HCT116 (cell line): ENCODE measurements around the gene TBC1D14. TPM values are rescaled to one million over a fixed set of nuclear protein-coding genes. Genes with fewer than 3 reads are reported as not detected.

Source experiments
- ATAC-seq: fragments of 200-7000 bp; cut with Tn5 transposase; 2 replicates; pipeline ENCODE4 v1.9.1; 2020; ENCODE audit warnings: mild to moderate bottlenecking, moderate library complexity
- BruUV-seq: library from RNA; stranded (reverse); fragments of 400-500 nt; replicated peaks from 2 replicates; lab custom pipeline; 2021; lab: Mats Ljungman, UMichigan
- CTCF ChIA-PET: fragments of 300-600 bp; sonication (Branson Sonifier 250); formaldehyde crosslinking; loops from one replicate; lab custom pipeline; 2021; ENCODE audit warnings: antibody characterized with exemption; lab: Charles Lee
- POLR2A ChIA-PET: fragments of 300-600, 350-600 bp; sonication (Branson Sonifier 250); formaldehyde crosslinking; loops from one replicate; lab custom pipeline; 2021; ENCODE audit warnings: antibody characterized with exemption; lab: Charles Lee
- RAD21 ChIA-PET, 2 experiments: fragments of 300-600 bp; sonication (Branson Sonifier 250); formaldehyde crosslinking; loops; one replicate each; lab custom pipeline; 2023; ENCODE audit warnings: low total read pairs in 2 of 2; ENCODE audit not compliant: uncharacterized antibody in 2 of 2, unreplicated experiment in 2 of 2, low non-redundant PET in 1 of 2; lab: Charles Lee
- DNase-seq: peaks from one replicate; pipeline ENCODE4 v3.0.0-alpha.2; 2010; ENCODE audit warnings: low read depth, low spot score
- H2AFZ ChIP-seq: fragments of 200-600 bp; shearing (Covaris generic), sonication (generic); 2 replicates; pipeline ENCODE4 v1.6.1; 2017; ENCODE audit warnings: low read depth, mixed run types, mixed read lengths, antibody characterized with exemption, low read length; ENCODE audit not compliant: poor library complexity, severe bottlenecking
- H3K27ac ChIP-seq: 2 replicates; pipeline ENCODE4 v1.5.1; 2012; ENCODE audit warnings: low read depth, low read length
- H3K27me3 ChIP-seq: fragments of 200-600 bp; sonication (generic); 2 replicates; pipeline ENCODE4 v1.6.1; 2016; ENCODE audit warnings: mixed run types, low read length, mixed read lengths; ENCODE audit not compliant: insufficient read depth
- H3K36me3 ChIP-seq, 2 experiments: fragments of 200-500 bp in 1 of 2; fragments of 200-600 bp in 1 of 2; sonication (Bioruptor generic) in 1 of 2; sonication (generic) in 1 of 2; 2 replicates each; pipeline versions ENCODE4 v1.5.1 to v1.6.1; 2014 to 2016; ENCODE audit warnings: low read length in 2 of 2, inconsistent platforms in 1 of 2, mixed read lengths in 1 of 2, mixed run types in 1 of 2; ENCODE audit not compliant: insufficient read depth in 2 of 2, control insufficient read depth in 1 of 2
- H3K4me1 ChIP-seq, 2 experiments: fragments of 200-600 bp in 1 of 2; sonication (generic) in 1 of 2; 2 replicates each; pipeline versions ENCODE4 v1.5.1 to v1.6.1; 2012 to 2017; ENCODE audit warnings: low read length in 2 of 2, inconsistent platforms in 1 of 2, mild to moderate bottlenecking in 1 of 2, mixed read lengths in 1 of 2, mixed run types in 1 of 2, moderate library complexity in 1 of 2; ENCODE audit not compliant: insufficient read depth in 2 of 2, control insufficient read depth in 1 of 2
- H3K4me2 ChIP-seq: fragments of 200-600 bp; sonication (generic); 2 replicates; pipeline ENCODE4 v1.6.1; 2017; ENCODE audit warnings: mixed run types, low read length, mixed read lengths
- H3K4me3 ChIP-seq, 2 experiments: fragments of 200-600 bp in 1 of 2; sonication (generic) in 1 of 2; replicated peaks in 1 of 2; 2 replicates each; pipeline ENCODE4 v1.5.1; 2011 to 2016; ENCODE audit warnings: low read length in 2 of 2, control low read depth in 1 of 2, low read depth in 1 of 2, mild to moderate bottlenecking in 1 of 2, mixed read lengths in 1 of 2, mixed run types in 1 of 2
- H3K79me2 ChIP-seq: fragments of 200-600 bp; sonication (generic); 2 replicates; pipeline ENCODE4 v1.6.1; 2017; ENCODE audit warnings: mild to moderate bottlenecking, mixed run types, low read length, moderate library complexity, mixed read lengths; ENCODE audit not compliant: insufficient read depth
- H3K9ac ChIP-seq: fragments of 200-600 bp; sonication (generic); 2 replicates; pipeline ENCODE4 v1.6.1; 2016; ENCODE audit warnings: low read length, mixed read lengths
- H3K9me2 ChIP-seq: fragments of 200-600 bp; sonication (generic), shearing (Covaris generic); 2 replicates; pipeline ENCODE4 v1.6.1; 2017; ENCODE audit warnings: mixed run types, mild to moderate bottlenecking, moderate library complexity; ENCODE audit not compliant: insufficient read depth
- H3K9me3 ChIP-seq, 2 experiments: fragments of 200-500 bp in 1 of 2; fragments of 200-600 bp in 1 of 2; sonication (Bioruptor generic) in 1 of 2; sonication (generic) in 1 of 2; 2 replicates each; pipeline ENCODE4 v1.6.1; 2014 to 2017; ENCODE audit warnings: low read length in 2 of 2, mixed read lengths in 2 of 2, inconsistent platforms in 1 of 2, low read depth in 1 of 2, mild to moderate bottlenecking in 1 of 2, mixed run types in 1 of 2, moderate library complexity in 1 of 2; ENCODE audit not compliant: control insufficient read depth in 1 of 2, insufficient read depth in 1 of 2
- H4K20me1 ChIP-seq: fragments of 200-600 bp; sonication (generic), shearing (Covaris generic); 2 replicates; pipeline ENCODE4 v1.6.1; 2017; ENCODE audit warnings: mixed run types, mild to moderate bottlenecking, moderate library complexity; ENCODE audit not compliant: insufficient read depth
- ATF3 ChIP-seq: IDR thresholded peaks from 2 replicates; pipeline ENCODE4 v1.6.1; 2012
- CTCF ChIP-seq, 3 experiments: fragments of 200-600 bp in 1 of 3; sonication (generic) in 1 of 3; IDR thresholded peaks in 2 of 3; conservative IDR thresholded peaks in 1 of 3; 2 replicates each; pipeline ENCODE4 v1.5.1; 2012 to 2017; ENCODE audit warnings: low read depth in 2 of 3, low read length in 2 of 3, antibody characterized with exemption in 1 of 3, borderline replicate concordance in 1 of 3, control low read depth in 1 of 3, mild to moderate bottlenecking in 1 of 3, mixed read lengths in 1 of 3, mixed run types in 1 of 3, moderate library complexity in 1 of 3; ENCODE audit not compliant: insufficient read depth in 1 of 3
- EGR1 ChIP-seq: IDR thresholded peaks from 2 replicates; pipeline ENCODE4 v1.6.1; 2012; ENCODE audit warnings: low read depth
- ELF1 ChIP-seq: IDR thresholded peaks from 2 replicates; pipeline ENCODE4 v1.6.1; 2012; ENCODE audit warnings: low read depth, borderline replicate concordance
- EZH2 ChIP-seq: fragments of 200-600 bp; sonication (generic); IDR thresholded peaks from 2 replicates; pipeline ENCODE4 v1.6.1; 2017; ENCODE audit warnings: antibody characterized with exemption, mixed run types
- JUND ChIP-seq: IDR thresholded peaks from 2 replicates; pipeline ENCODE4 v1.6.1; 2012
- MAX ChIP-seq: IDR thresholded peaks from 2 replicates; pipeline ENCODE4 v1.6.1; 2012
- POLR2A ChIP-seq: IDR thresholded peaks from 2 replicates; pipeline ENCODE4 v1.7.0; 2011; ENCODE audit warnings: borderline replicate concordance; ENCODE audit not compliant: insufficient read depth, insufficient read length; ENCODE audit errors: extremely low read depth
- POLR2AphosphoS5 ChIP-seq: IDR thresholded peaks from 2 replicates; pipeline ENCODE4 v1.6.1; 2011; ENCODE audit warnings: mild to moderate bottlenecking, low read depth, low read length, moderate library complexity
- SIN3A ChIP-seq: IDR thresholded peaks from 2 replicates; pipeline ENCODE4 v1.6.1; 2012; ENCODE audit warnings: low read depth
- SP1 ChIP-seq: IDR thresholded peaks from 2 replicates; pipeline ENCODE4 v1.6.1; 2012; ENCODE audit warnings: low read depth
- SRF ChIP-seq: IDR thresholded peaks from 2 replicates; pipeline ENCODE4 v1.6.1; 2012; ENCODE audit warnings: low read depth
- TCF7L2 ChIP-seq: IDR thresholded peaks from 2 replicates; pipeline ENCODE4 v1.7.0; 2011; ENCODE audit warnings: borderline replicate concordance, inconsistent platforms; ENCODE audit not compliant: insufficient read depth, insufficient read length; ENCODE audit errors: extremely low read depth
- YY1 ChIP-seq: IDR thresholded peaks from 2 replicates; pipeline ENCODE4 v1.6.1; 2011; ENCODE audit warnings: low read length, low read depth, moderate library complexity, mild to moderate bottlenecking; ENCODE audit not compliant: insufficient replicate concordance; ENCODE audit errors: extremely low read depth
- ZBTB33 ChIP-seq: IDR thresholded peaks from 2 replicates; pipeline ENCODE4 v1.6.1; 2011; ENCODE audit warnings: mild to moderate bottlenecking, low read length, moderate library complexity; ENCODE audit not compliant: insufficient replicate concordance; ENCODE audit errors: extremely low read depth
- ZNF274 ChIP-seq: fragments of 200-500 bp; sonication (Bioruptor generic); IDR thresholded peaks from 2 replicates; pipeline ENCODE4 v1.6.1; 2014; ENCODE audit warnings: mild to moderate bottlenecking, low read depth, low read length, inconsistent platforms
- intact Hi-C: fragments of 100-400 bp; cut with micrococcal nuclease; formaldehyde crosslinking; loops from 2 replicates; pipeline ENCODE4 v1.10.0; 2022
- total RNA-seq: library from RNA; stranded (reverse); gene quantifications from one replicate; pipeline ENCODE4 v1.2.1, GENCODE V29; 2021; ENCODE audit not compliant: unreplicated experiment

Gene TBC1D14
- total RNA-seq, 1 experiment from 2014 or later, result 62.9 TPM

GRCh38 chr4:6956087-6956433 is 46.4 kb downstream of the TBC1D14 start:
- DNase-seq (no peak), ATAC-seq (no peak)
- Histone ChIP-seq H3K36me3 (no peaks in the 10 kb centered on the region), H3K4me3 (no peak overlapping the region), H3K4me1 (peaks cover 21 to 38% of the 10 kb centered on the region in 2 experiments; a peak in 3 of 4 replicates), H3K9me2 (no peaks in the 10 kb centered on the region), H3K9ac (no peak overlapping the region), H2AFZ (no peak overlapping the region), H4K20me1 (no peaks in the 10 kb centered on the region), H3K4me2 (no peak overlapping the region), H3K79me2 (peaks cover 50% of the 10 kb centered on the region), H3K27me3 (no peaks in the 10 kb centered on the region), H3K27ac (no peak overlapping the region), H3K9me3 (no peaks in the 10 kb centered on the region)
- CTCF ChIA-PET, result interaction anchor here (1.2 kb wide), 1 partner anchor 87 kb away, joined by 3 read pairs; a partner anchor contains a TSS
- intact Hi-C loops, result no loop called here
- TF ChIP-seq SRF (no peak), ZBTB33 (no peak), POLR2A (no peak), MAX (no peak), ATF3 (no peak)
- RAD21 ChIA-PET, result no interaction called here
- POLR2A ChIA-PET, result no interaction called here
- BruUV-seq, result no TSS peak

GRCh38 chr4:6956434-6957147 is 47.0 kb downstream of the TBC1D14 start:
- DNase-seq, result no peak
- ChIA-PET RAD21 (no interaction called here), CTCF (interaction anchor here (1.2 kb wide), 1 partner anchor 86 kb away, joined by 3 read pairs; a partner anchor contains a TSS), POLR2A (no interaction called here)
- BruUV-seq, result no TSS peak
- peaks cover 45% of the 10 kb centered on the region for H3K79me2 ChIP-seq
- peaks cover 21 to 36% of the 10 kb centered on the region in 2 experiments; a peak in 3 of 4 replicates for H3K4me1 ChIP-seq
- no peaks in the 10 kb centered on the region for H4K20me1 ChIP-seq
- no peaks in the 10 kb centered on the region for H3K36me3 ChIP-seq
- H3K27me3 ChIP-seq, result no peaks in the 10 kb centered on the region
- intact Hi-C loops, result no loop called here
- no peak overlapping the region for H3K4me2 ChIP-seq
- H2AFZ ChIP-seq, result no peak overlapping the region
- no peaks in the 10 kb centered on the region for H3K9me3 ChIP-seq
- H3K9me2 ChIP-seq, result no peaks in the 10 kb centered on the region
- no peak overlapping the region for H3K4me3 ChIP-seq
- H3K9ac ChIP-seq, result no peak overlapping the region
- no peak for ATAC-seq
- H3K27ac ChIP-seq, result no peak overlapping the region
- TF ChIP-seq SIN3A, result no peak
- TF ChIP-seq JUND, result no peak
- no peak for TF ChIP-seq CTCF (IDR thresholded peaks at IDR 0.05 in 2 of 3, conservative IDR thresholded peaks at IDR 0.05 in 1 of 3; ENCODE audit: borderline replicate concordance in 1 of 3, insufficient read depth in 1 of 3, low read depth in 2 of 3, low read length in 2 of 3)
- TF ChIP-seq ELF1, result no peak
- TF ChIP-seq POLR2AphosphoS5, result no peak
- no peak for TF ChIP-seq ZNF274
- no peak for TF ChIP-seq MAX
- no peak for TF ChIP-seq YY1
- no peak for TF ChIP-seq SP1
- no peak for TF ChIP-seq EZH2
- no peak for TF ChIP-seq EGR1
- TF ChIP-seq TCF7L2, result no peak
